Endothelial cell of umbilical vein (primary cell): ENCODE results near the gene MCF2L. TPM values are rescaled to one million over a fixed set of nuclear protein-coding genes. Genes with fewer than 3 reads are reported as not detected.

Source experiments
- BruUV-seq: library from RNA; stranded (reverse); fragments of 400-500 nt; replicated peaks from 2 replicates; lab custom pipeline; 2021; lab: Mats Ljungman, UMichigan
- CTCF ChIA-PET: fragments of 300-600, 350-600 bp; sonication (Branson Sonifier 250); formaldehyde crosslinking; loops from one replicate; lab custom pipeline; 2021; ENCODE audit warnings: antibody characterized with exemption, inconsistent platforms; lab: Charles Lee
- POLR2A ChIA-PET: fragments of 300-600, 350-600 bp; sonication (Branson Sonifier 250); formaldehyde crosslinking; loops from one replicate; lab custom pipeline; 2021; ENCODE audit warnings: antibody characterized with exemption, inconsistent platforms; lab: Charles Lee
- DNase-seq: peaks from one replicate; pipeline ENCODE4 v3.0.0-alpha.2; 2011; ENCODE audit warnings: low read depth, low spot score
- FAIRE-seq: peaks from 2 replicates; lab custom pipeline; 2011; peaks lifted over from hg19 to GRCh38; lab: Jason Lieb, UNC
- H2AFZ ChIP-seq: 2 replicates; pipeline ENCODE4 v1.6.0; 2012; ENCODE audit warnings: low read depth, low read length, control low read depth, inconsistent platforms
- H3K27ac ChIP-seq: 2 replicates; pipeline ENCODE4 v1.5.1; 2011; ENCODE audit warnings: low read depth, mild to moderate bottlenecking, control low read depth, low read length, moderate library complexity; ENCODE audit not compliant: insufficient read depth
- H3K27me3 ChIP-seq, 2 experiments: 2 replicates each; pipeline versions ENCODE4 v1.6.0 to v1.6.1; 2011; ENCODE audit warnings: low read length in 2 of 2, mixed read lengths in 1 of 2; ENCODE audit not compliant: control insufficient read depth in 2 of 2, insufficient read depth in 2 of 2
- H3K36me3 ChIP-seq, 2 experiments: 2 replicates in 1 of 2; 3 replicates in 1 of 2; pipeline ENCODE4 v1.5.1; 2011; ENCODE audit warnings: low read length in 2 of 2, mild to moderate bottlenecking in 1 of 2, moderate library complexity in 1 of 2; ENCODE audit not compliant: control insufficient read depth in 2 of 2, insufficient read depth in 2 of 2; ENCODE audit errors: extremely low read depth in 1 of 2
- H3K4me1 ChIP-seq: 3 replicates; pipeline ENCODE4 v1.5.1; 2011; ENCODE audit warnings: mild to moderate bottlenecking, low read length; ENCODE audit not compliant: control insufficient read depth, insufficient read depth; ENCODE audit errors: extremely low read depth
- H3K4me2 ChIP-seq: 2 replicates; pipeline ENCODE4 v1.6.1; 2011; ENCODE audit warnings: low read length, control low read depth, mixed read lengths; ENCODE audit not compliant: insufficient read depth
- H3K4me3 ChIP-seq, 3 experiments: fragments of 200-600 bp in 1 of 3; sonication (generic), shearing (Covaris generic) in 1 of 3; replicated peaks in 1 of 3; 2 replicates each; pipeline ENCODE4 v1.5.1; 2011 to 2016; ENCODE audit warnings: control low read depth in 3 of 3, low read length in 3 of 3, mild to moderate bottlenecking in 2 of 3, inconsistent platforms in 1 of 3, low read depth in 1 of 3, moderate library complexity in 1 of 3; ENCODE audit not compliant: insufficient read depth in 1 of 3
- H3K79me2 ChIP-seq: 2 replicates; pipeline ENCODE4 v1.6.0; 2012; ENCODE audit warnings: low read length, inconsistent platforms; ENCODE audit not compliant: control insufficient read depth, insufficient read depth
- H3K9ac ChIP-seq: replicated peaks from 2 replicates; pipeline ENCODE3; 2011; ENCODE audit warnings: low read length, control low read depth; ENCODE audit not compliant: insufficient read depth; ENCODE audit errors: extremely low read depth
- H3K9me1 ChIP-seq: replicated peaks from 3 replicates; pipeline ENCODE4 v1.6.0; 2011; ENCODE audit warnings: mild to moderate bottlenecking, low read length; ENCODE audit not compliant: control insufficient read depth, insufficient read depth; ENCODE audit errors: extremely low read depth
- H3K9me3 ChIP-seq: replicated peaks from 2 replicates; pipeline ENCODE4 v1.5.1; 2012; ENCODE audit warnings: low read length, inconsistent platforms; ENCODE audit not compliant: control insufficient read depth, insufficient read depth
- H4K20me1 ChIP-seq: replicated peaks from 2 replicates; pipeline ENCODE3; 2011; ENCODE audit warnings: mild to moderate bottlenecking, low read length; ENCODE audit not compliant: control insufficient read depth, insufficient read depth; ENCODE audit errors: extremely low read depth
- CTCF ChIP-seq, 2 donors: IDR thresholded peaks; 1 replicate in 1 of 2; 2 replicates in 1 of 2; pipeline ENCODE4 v1.5.1; 2011; ENCODE audit warnings: low read length in 2 of 2, mild to moderate bottlenecking in 2 of 2, moderate library complexity in 2 of 2, control low read depth in 1 of 2, inconsistent platforms in 1 of 2, low read depth in 1 of 2; ENCODE audit not compliant: insufficient read depth in 1 of 2; ENCODE audit errors: extremely low read depth in 1 of 2
- EZH2 ChIP-seq: IDR thresholded peaks from 2 replicates; pipeline ENCODE4 v1.6.1; 2012; ENCODE audit warnings: borderline replicate concordance, low read depth, mild to moderate bottlenecking, moderate library complexity, low read length, inconsistent platforms; ENCODE audit not compliant: severe bottlenecking
- FOS ChIP-seq: IDR thresholded peaks from 2 replicates; pipeline ENCODE4 v1.6.1; 2011; ENCODE audit warnings: mild to moderate bottlenecking, low read length, moderate library complexity, borderline replicate concordance; ENCODE audit not compliant: insufficient read depth
- GATA2 ChIP-seq: IDR thresholded peaks from 2 replicates; pipeline ENCODE4 v1.7.0; 2011; ENCODE audit warnings: low read depth, mild to moderate bottlenecking, moderate library complexity, mixed read lengths, low read length; ENCODE audit not compliant: insufficient read length, insufficient read depth
- JUN ChIP-seq: IDR thresholded peaks from 2 replicates; pipeline ENCODE4 v1.6.1; 2011; ENCODE audit warnings: borderline replicate concordance, low read depth; ENCODE audit not compliant: insufficient read length, insufficient read depth
- MAX ChIP-seq: IDR thresholded peaks from 2 replicates; pipeline ENCODE4 v1.6.1; 2011; ENCODE audit not compliant: insufficient read depth, insufficient read length
- MYC ChIP-seq: IDR thresholded peaks from one replicate; pipeline ENCODE4 v1.6.1; 2011; ENCODE audit warnings: mild to moderate bottlenecking, low read depth, low read length
- POLR2A ChIP-seq: IDR thresholded peaks from 2 replicates; pipeline ENCODE4 v1.6.1; 2012; ENCODE audit warnings: low read depth, mild to moderate bottlenecking, control low read depth, low read length
- POLR2AphosphoS5 ChIP-seq: IDR thresholded peaks from 2 replicates; pipeline ENCODE4 v1.6.1; 2012; ENCODE audit warnings: low read depth, mild to moderate bottlenecking, control low read depth, low read length, moderate library complexity; ENCODE audit not compliant: insufficient read depth
- dilution Hi-C: fragments of 300-500 bp; cut with MboI; formaldehyde crosslinking; loops from one replicate; pipeline ENCODE4 v1.15.0; 2019; ENCODE audit warnings: low sequenced_read_pairs; ENCODE audit not compliant: extremely low pct_ligation_motif_present
- intact Hi-C: fragments of 100-400 bp; cut with micrococcal nuclease; formaldehyde crosslinking; loops from one replicate; pipeline ENCODE4 v1.10.0; 2022
- polyA plus RNA-seq, 4 experiments: library from polyadenylated mRNA; depleted of rRNA in 3 of 4; stranded (reverse) in 3 of 4; unstranded in 1 of 4; fragments of >200 nt; gene quantifications; 2 replicates each; pipeline versions ENCODE4 v1.2.1 to v1.2.3, GENCODE V29; 2011 to 2012; ENCODE audit warnings: missing spikeins in 1 of 4
- total RNA-seq: library from RNA; stranded (reverse); gene quantifications from 2 replicates; pipeline ENCODE4 v1.2.3, GENCODE V29; 2021

MCF2L gene
- total and polyA plus RNA-seq, 2 donors (not counting 3 experiments of a cell fraction or from before 2014, with no cell fraction given), result 0.33 to 0.58 TPM

- BruUV-seq, result no TSS peak
- Histone ChIP-seq H3K9me1 (no peaks in the 10 kb centered on the region), H3K27ac (no peak overlapping the region), H2AFZ (no peak overlapping the region), H3K4me3 (no peak overlapping the region), H3K27me3 (no peaks in the 10 kb centered on the region), H3K4me2 (no peak overlapping the region), H4K20me1 (no peaks in the 10 kb centered on the region), H3K9ac (no peak overlapping the region), H3K79me2 (no peaks in the 10 kb centered on the region), H3K36me3 (no peaks in the 10 kb centered on the region), H3K4me1 (no peaks in the 10 kb centered on the region), H3K9me3 (no peaks in the 10 kb centered on the region)
- intact Hi-C loops (no loop called here), dilution Hi-C loops (no loop called here)
- DNase-seq, result no peak
- ChIA-PET POLR2A (no interaction called here), CTCF (no interaction called here)
- TF ChIP-seq GATA2 (no peak), JUN (no peak), EZH2 (no peak), POLR2A (no peak), CTCF (IDR thresholded peaks at IDR 0.05; ENCODE audit: extremely low read depth in 1 of 2, insufficient read depth in 1 of 2, low read depth in 1 of 2, low read length in 2 of 2) (no peak)
- no peak for FAIRE-seq
Measured at GRCh38 chr13:112986470-112986869, 17.5 kb downstream of the MCF2L start.

GRCh38 chr13:112986946-112987681 lies 18.1 kb downstream of the MCF2L start:
- Histone ChIP-seq H3K9me1 (no peaks in the 10 kb centered on the region), H4K20me1 (no peaks in the 10 kb centered on the region), H3K79me2 (no peaks in the 10 kb centered on the region), H3K9me3 (no peaks in the 10 kb centered on the region), H3K36me3 (no peaks in the 10 kb centered on the region), H3K4me1 (no peaks in the 10 kb centered on the region), H3K4me2 (no peak overlapping the region), H3K4me3 (no peak overlapping the region), H3K27me3 (no peaks in the 10 kb centered on the region), H3K27ac (no peak overlapping the region), H3K9ac (no peak overlapping the region), H2AFZ (no peak overlapping the region)
- CTCF ChIA-PET, result no interaction called here
- no peak for FAIRE-seq
- intact Hi-C loops, result no loop called here
- dilution Hi-C loops, result no loop called here
- POLR2A ChIA-PET, result no interaction called here
- TF ChIP-seq EZH2 (no peak), GATA2 (no peak), CTCF (IDR thresholded peaks at IDR 0.05; ENCODE audit: extremely low read depth in 1 of 2, insufficient read depth in 1 of 2, low read depth in 1 of 2, low read length in 2 of 2) (no peak), JUN (no peak), POLR2AphosphoS5 (no peak), MAX (no peak), FOS (no peak), MYC (no peak), POLR2A (no peak)
- no peak for DNase-seq
- BruUV-seq, result no TSS peak
